ENCODE measurements around the gene LMO4.

Gene LMO4

GRCh38 chr1:87327376-87328271 lies 1.1 kb upstream of the LMO4 start:
- no peak for DNase-seq (ENCODE audit: low read depth in 2 of 2)

GRCh38 chr1:87329051-87329525 lies 408 bp downstream of the LMO4 start:
- no peak for DNase-seq (ENCODE audit: low read depth in 2 of 2)

GRCh38 chr1:87329526-87330056 lies 911 bp downstream of the LMO4 start:
- DNase-seq (ENCODE audit: low read depth in 2 of 2): no peak

- no peak for DNase-seq (ENCODE audit: low read depth in 2 of 2)
These were observed 1.6 kb downstream of the LMO4 start for GRCh38 chr1:87330057-87330884.

- no peak for DNase-seq (ENCODE audit: low read depth in 2 of 2)
These were observed 2.2 kb downstream of the LMO4 start for GRCh38 chr1:87330885-87331364.

GRCh38 chr1:87331365-87332241 lies 2.9 kb downstream of the LMO4 start:
- no peak for DNase-seq (ENCODE audit: low read depth in 2 of 2)

- DNase-seq (ENCODE audit: low read depth in 2 of 2): no peak
These were observed 5.1 kb downstream of the LMO4 start for GRCh38 chr1:87333692-87334347.

GRCh38 chr1:87334351-87335174 lies 5.9 kb downstream of the LMO4 start:
- DNase-seq (ENCODE audit: low read depth in 2 of 2): no peak

- no peak for DNase-seq (ENCODE audit: low read depth in 2 of 2)
These were observed 6.7 kb downstream of the LMO4 start for GRCh38 chr1:87335175-87335884.

GRCh38 chr1:87336623-87337067 lies 8.0 kb downstream of the LMO4 start:
- no peak for DNase-seq (ENCODE audit: low read depth in 2 of 2)

GRCh38 chr1:87337606-87338005 lies 8.9 kb downstream of the LMO4 start:
- no peak for DNase-seq (ENCODE audit: low read depth in 2 of 2)

GRCh38 chr1:87338566-87338965 lies 9.9 kb downstream of the LMO4 start:
- DNase-seq (ENCODE audit: low read depth in 2 of 2): no peak

GRCh38 chr1:87344231-87344630 lies 15.6 kb downstream of the LMO4 start:
- no peak for DNase-seq (ENCODE audit: low read depth in 2 of 2)

GRCh38 chr1:87346130-87346814 lies 17.6 kb downstream of the LMO4 start:
- DNase-seq (ENCODE audit: low read depth in 2 of 2): no peak

- no peak for DNase-seq (ENCODE audit: low read depth in 2 of 2)
These were observed 19.8 kb downstream of the LMO4 start for GRCh38 chr1:87348341-87349019.

- DNase-seq (ENCODE audit: low read depth in 2 of 2): no peak
These were observed 20.4 kb downstream of the LMO4 start for GRCh38 chr1:87349036-87349435.

GRCh38 chr1:87355894-87356293 lies 27.2 kb downstream of the LMO4 start:
- DNase-seq (ENCODE audit: low read depth in 2 of 2): no peak

GRCh38 chr1:87356591-87356990 lies 27.9 kb downstream of the LMO4 start:
- DNase-seq (ENCODE audit: low read depth in 2 of 2): no peak
